Activated CD4-positive, alpha-beta T cell treated with anti-CD3 and anti-CD28 coated beads, Interleukin-2, Interleukin-6, amounts not matched to agents 100 ng/mL and 50 ng/mL, durations not matched to agents 16 hours and 8 hours (primary cell): Measurements from ENCODE around the gene CABLES2.

Experiments
- DNase-seq: peaks from one replicate; pipeline ENCODE4 v3.0.0-alpha.2; 2020

CABLES2 gene

DNA sequence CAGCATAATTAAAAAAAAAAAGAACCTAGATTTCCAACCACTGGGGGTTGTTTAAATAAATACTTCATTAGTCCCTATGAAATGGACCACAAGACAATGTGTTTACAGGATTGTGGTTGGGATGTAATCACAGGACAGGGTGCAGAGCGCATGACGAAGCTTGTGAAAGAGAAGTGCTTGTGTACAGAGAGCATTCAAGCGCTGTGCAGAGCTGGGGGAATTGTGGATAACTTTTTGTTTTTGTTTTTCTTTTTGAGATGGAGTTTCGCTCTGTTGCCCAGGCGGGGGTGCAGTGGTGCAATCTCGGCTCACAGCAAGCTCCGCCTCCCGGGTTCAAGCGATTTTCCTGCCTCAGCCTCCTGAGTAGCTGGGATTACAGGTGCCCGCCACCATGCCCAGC is 62.3 kb downstream of the CABLES2 start:
- DNase-seq, result no peak

DNA sequence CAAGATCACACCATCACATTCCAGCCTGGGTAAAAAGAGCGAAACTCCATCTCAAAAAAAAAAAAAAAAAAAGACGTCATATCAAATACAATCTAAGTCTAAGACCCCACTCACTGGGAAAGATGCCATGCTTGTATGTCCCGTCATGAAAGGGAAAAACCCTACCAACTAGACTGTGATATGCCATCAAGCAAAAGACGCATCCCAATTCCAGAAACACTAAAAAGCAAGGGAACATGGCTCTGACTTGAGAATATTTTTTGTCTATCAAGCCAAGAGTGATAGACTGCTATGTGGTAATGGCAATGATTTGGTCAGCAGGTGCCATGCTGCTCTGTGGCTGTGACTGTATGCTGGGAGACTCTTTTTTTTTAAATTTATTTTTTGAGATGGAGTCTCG is 63.0 kb downstream of the CABLES2 start:
- DNase-seq, result no peak

DNA sequence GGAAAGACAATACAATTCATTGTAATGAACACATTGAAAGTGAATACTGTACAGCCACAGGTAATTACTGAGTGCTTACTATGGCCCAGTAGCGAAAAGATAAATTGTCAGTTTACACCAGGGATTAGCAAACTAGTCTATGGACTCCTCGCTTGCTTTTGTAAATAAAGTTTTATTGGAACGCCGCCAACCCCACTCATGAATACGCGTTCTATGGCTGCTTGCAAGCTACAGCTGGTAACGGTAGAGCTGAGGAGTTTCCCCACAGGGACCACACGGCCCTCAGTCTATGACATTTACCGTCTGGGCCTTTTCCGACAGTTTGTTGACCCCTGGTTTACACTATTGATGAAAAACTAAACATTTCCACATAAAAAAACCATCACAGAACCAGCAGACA is 64.2 kb downstream of the CABLES2 start:
- no peak for DNase-seq

DNA sequence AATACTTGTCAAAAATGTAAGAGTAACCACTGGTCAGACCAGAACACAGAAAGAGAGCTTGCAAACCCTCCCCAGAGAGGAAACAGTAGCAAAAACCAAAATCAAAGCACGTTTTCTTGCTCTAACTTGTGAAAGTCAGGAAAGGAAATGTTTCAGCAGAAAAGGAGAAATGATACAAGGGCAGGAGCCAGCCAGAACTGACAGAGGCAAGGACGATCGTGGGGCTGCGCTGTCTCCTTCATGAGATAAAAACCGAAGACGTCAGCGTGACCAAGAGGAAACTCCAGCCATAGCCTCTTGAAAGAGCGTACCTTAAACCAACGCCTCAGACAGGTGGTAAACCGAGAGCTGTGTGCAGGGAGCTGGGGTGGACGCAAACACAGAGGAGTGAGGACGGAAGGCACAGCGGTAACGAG is 67.4 kb downstream of the CABLES2 start:
- DNase-seq, result no peak
